GM20000 (cell line): ENCODE results near the gene CUL2.

Source experiments
- DNase-seq: peaks from one replicate; pipeline ENCODE4 v3.0.0; 2012; ENCODE audit warnings: low spot score
- TF ChIP-seq, protein P1 (sequence below): IDR thresholded peaks from 2 replicates; pipeline ENCODE4 v1.5.1; 2012; ENCODE audit warnings: mild to moderate bottlenecking, control low read depth; ENCODE audit errors: extremely low read depth, missing control alignments

Gene CUL2

DNA sequence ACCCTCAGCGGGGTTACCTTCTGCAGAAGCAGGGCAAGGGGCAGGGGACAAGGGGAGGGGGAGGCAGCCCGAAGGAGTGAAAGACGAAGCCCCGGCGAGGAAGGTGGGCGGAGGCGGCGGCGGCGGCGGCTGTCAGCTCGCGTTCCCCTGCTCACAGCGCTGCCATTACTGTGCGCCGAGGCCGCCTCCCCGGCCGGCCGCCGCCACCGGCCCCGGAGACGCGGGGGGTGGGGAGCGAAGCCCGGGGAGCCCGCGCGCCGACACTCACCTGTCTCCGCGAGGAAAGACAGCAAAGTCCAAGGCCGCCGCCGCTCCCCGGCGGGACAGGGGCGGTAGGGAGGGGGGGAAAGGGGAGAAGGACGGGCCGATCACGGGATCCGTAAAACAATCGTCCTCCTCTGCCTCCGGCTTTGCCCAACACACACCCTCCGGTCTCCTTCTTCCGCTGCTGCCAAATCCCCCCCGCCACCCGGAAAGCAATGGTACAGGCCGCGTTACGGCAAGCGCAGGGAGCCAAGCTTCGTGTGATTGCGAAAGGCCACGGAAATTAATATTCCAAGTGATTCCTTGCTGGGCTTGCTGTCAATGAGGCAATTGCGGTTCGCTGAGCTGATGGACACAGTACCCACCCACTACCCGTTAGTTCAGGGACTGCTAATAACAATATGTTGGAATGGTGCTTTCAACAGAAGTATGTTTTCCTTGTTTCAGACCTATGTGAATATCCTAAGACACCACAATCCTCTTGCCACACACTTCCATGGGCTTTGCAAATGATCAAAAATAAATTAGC is at the start of gene CUL2:
CUL2 (minus strand) TSS at position 180 of the 793 bp plus-strand sequence. CDS start 19,024 bp downstream, outside the sequence.
- TF ChIP-seq, protein P1, sequence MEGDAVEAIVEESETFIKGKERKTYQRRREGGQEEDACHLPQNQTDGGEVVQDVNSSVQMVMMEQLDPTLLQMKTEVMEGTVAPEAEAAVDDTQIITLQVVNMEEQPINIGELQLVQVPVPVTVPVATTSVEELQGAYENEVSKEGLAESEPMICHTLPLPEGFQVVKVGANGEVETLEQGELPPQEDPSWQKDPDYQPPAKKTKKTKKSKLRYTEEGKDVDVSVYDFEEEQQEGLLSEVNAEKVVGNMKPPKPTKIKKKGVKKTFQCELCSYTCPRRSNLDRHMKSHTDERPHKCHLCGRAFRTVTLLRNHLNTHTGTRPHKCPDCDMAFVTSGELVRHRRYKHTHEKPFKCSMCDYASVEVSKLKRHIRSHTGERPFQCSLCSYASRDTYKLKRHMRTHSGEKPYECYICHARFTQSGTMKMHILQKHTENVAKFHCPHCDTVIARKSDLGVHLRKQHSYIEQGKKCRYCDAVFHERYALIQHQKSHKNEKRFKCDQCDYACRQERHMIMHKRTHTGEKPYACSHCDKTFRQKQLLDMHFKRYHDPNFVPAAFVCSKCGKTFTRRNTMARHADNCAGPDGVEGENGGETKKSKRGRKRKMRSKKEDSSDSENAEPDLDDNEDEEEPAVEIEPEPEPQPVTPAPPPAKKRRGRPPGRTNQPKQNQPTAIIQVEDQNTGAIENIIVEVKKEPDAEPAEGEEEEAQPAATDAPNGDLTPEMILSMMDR: no peak
- peak; percentile 93 for DNase-seq

DNA sequence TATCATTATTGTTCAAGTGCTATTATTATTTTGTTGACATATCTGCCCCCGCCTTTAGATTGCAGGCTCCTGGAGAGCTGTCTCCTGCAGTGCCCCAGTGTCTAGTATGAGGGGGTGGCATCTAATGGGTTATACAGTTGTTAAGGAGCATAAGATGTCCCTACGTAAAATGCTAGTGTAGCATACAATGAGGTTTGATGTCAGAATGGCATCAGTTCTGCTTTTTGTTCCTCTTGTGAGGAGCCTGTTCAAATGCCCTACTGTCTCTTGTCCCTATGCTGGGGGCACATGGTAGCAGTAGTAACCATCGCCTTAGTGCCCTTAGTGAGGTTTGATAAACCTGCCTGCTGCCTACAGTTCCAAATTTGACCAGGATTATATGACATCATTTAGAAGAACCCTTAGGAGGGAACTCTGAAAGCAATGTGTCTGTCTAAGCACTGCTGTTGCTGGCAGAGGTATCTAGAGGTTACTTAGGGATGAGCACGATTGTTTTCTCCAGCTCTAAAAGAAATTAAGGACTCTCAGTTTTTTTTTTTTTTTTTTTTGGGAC is 46.2 kb upstream of the CUL2 start:
- peak; percentile 31 for DNase-seq
- TF ChIP-seq, protein P1: no peak

DNA sequence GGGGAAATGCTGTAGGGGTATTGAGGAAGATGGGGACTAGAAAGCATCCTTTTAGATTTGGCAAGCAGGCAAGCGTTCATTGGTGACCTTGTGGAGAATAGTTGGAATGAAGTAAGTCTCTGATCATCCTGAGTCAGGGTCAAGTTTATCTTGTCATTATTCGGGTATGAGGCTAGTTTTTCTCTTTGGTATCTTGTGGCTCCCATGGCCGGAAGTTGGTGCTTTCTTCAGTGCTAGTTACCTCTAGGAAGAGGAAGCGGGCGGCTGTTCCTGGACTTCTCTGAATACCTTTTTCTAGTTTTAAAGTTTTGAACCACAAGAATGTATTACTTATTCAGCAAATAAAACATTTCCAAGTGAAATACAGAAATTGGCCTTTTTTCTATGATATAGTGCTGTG is 45.7 kb upstream of the CUL2 start:
- no peak for DNase-seq
- TF ChIP-seq, protein P1: no peak

DNA sequence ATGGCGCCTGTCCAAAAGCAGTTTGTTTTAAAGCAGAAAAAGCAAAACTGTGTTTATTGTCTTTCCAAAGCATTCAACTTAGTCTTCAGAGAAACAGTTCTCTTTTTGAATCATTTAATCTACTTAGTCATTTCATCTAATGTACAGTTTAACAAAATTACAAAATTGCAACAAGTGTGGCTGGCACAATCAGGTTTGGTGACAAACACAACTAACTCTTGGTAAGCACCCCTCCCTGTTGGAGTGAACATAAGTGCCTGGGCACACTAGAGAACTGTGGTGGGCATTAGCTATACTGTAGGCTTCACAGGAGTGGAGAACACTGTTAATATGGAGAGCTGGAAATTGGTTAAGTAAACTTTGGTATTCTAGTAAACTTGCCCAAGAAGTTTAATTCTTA is 43.4 kb upstream of the CUL2 start:
- DNase-seq: no peak
- TF ChIP-seq, protein P1: no peak

DNA sequence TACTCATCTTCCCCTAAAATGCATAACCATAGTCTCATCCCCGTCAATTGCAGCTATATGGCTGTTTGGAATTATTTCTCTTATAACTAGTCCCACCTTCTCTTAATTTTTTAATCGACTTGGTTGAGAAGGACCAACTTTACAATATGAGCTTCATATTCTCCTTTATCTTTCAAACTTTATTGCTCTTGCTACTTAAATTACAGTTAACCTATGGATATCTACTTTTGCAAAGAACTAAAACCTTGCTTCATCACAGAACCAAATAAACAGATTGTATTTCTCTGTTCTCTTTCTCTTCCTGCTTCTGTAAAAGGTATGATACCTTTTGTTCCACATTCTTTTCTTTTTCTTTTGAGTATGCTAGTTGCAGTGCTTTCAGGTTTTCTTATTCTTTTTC is 42.6 kb upstream of the CUL2 start:
- TF ChIP-seq, protein P1: no peak
- no peak for DNase-seq

DNA sequence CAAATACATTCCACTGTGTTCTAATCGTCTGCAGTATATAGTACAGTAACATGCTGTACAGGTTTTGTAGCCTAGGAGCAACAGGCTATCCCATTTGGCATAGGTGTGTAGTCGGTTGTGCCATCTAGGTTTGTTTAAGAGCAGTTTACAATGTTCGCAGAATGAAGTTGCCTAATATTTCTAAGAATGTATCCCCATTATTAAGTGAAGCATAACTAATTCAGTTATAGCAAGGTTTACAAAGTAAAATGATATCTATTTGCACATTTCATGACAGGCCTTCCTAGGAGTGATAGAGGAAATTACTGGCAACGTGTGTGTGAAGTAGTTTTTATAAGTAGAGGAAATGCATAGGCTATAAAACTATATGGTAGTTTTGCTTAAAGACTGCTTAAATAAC is 40.5 kb upstream of the CUL2 start:
- TF ChIP-seq, protein P1: no peak
- DNase-seq: no peak

DNA sequence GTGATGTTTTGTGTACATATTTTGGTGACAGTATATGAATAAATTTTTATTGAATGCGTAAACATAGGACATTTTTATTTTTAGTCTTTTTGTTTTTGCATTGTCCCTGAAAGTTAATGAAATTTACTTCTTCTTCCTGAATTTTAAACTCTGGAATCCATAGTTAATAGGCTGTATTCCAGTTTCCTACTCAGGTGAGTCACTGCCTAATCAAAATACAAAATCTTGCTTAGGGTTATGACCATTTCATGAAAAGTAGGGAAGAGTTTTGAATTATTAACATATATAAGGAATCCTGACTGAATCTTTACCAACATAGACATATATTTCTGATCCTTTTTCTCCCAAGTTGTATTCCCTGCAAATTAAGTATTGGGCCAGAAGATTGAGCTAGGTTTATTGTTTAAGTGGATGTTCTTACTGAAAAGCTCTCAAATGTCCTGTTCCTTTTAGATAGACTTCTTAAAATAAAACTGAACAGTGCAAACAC is 39.1 kb upstream of the CUL2 start:
- TF ChIP-seq, protein P1: no peak
- no peak for DNase-seq
